Small intestine (tissue), 7 donors: ENCODE data around the gene ACAA2. TPM values are rescaled to one million over a fixed set of nuclear protein-coding genes. Genes with fewer than 3 reads are reported as not detected.
"Not testable (repeated sequence)": the region's sequence is repeated elsewhere in the genome, so short reads cannot be mapped to it uniquely, and the experiment has no call there.

Source experiments
- DNase-seq, 2 donors: peaks; one replicate each; pipeline versions ENCODE4 v3.0.0 to v3.0.0-alpha.2; 2013
- FAIRE-seq: peaks from 2 replicates; lab custom pipeline; 2012; peaks lifted over from hg19 to GRCh38; lab: Jason Lieb, UNC
- H3K27ac ChIP-seq, 3 donors: one replicate each; pipeline ENCODE4 v1.5.1; 2013; ENCODE audit warnings: low read length in 2 of 3, mild to moderate bottlenecking in 2 of 3, control low read depth in 1 of 3, inconsistent platforms in 1 of 3, low read depth in 1 of 3, moderate library complexity in 1 of 3
- H3K27me3 ChIP-seq, 3 donors: one replicate each; pipeline ENCODE4 v1.6.1; 2013; ENCODE audit warnings: low read length in 3 of 3, inconsistent platforms in 1 of 3; ENCODE audit not compliant: control insufficient read depth in 3 of 3, insufficient read depth in 3 of 3
- H3K36me3 ChIP-seq, 3 donors: one replicate each; pipeline ENCODE4 v1.6.1; 2013; ENCODE audit warnings: low read length in 3 of 3, inconsistent platforms in 1 of 3, low read depth in 1 of 3, mild to moderate bottlenecking in 1 of 3, moderate library complexity in 1 of 3; ENCODE audit not compliant: control insufficient read depth in 3 of 3, insufficient read depth in 2 of 3
- H3K4me1 ChIP-seq, 3 donors: one replicate each; pipeline ENCODE4 v1.6.1; 2013; ENCODE audit warnings: low read length in 2 of 3, inconsistent platforms in 1 of 3, low read depth in 1 of 3, mild to moderate bottlenecking in 1 of 3, moderate library complexity in 1 of 3; ENCODE audit not compliant: control insufficient read depth in 3 of 3, insufficient read depth in 2 of 3
- H3K4me3 ChIP-seq, 3 donors: one replicate each; pipeline ENCODE4 v1.5.1; 2013; ENCODE audit warnings: low read length in 3 of 3, control low read depth in 1 of 3, inconsistent platforms in 1 of 3, low read depth in 1 of 3, mild to moderate bottlenecking in 1 of 3, moderate library complexity in 1 of 3
- H3K9me3 ChIP-seq, 2 donors: one replicate each; pipeline ENCODE4 v1.6.1; 2013; ENCODE audit warnings: low read depth in 1 of 2, low read length in 1 of 2; ENCODE audit not compliant: control insufficient read depth in 2 of 2, insufficient read depth in 1 of 2
- WGBS, 3 donors: extraction: QIAGEN DNeasy Blood & Tissue Kit; methylation state at CpG; one replicate each; pipeline ENCODE4 v1.1.7; 2013; 5-methylcytosine and 5-hydroxymethylcytosine counted together
- polyA plus RNA-seq, 4 donors: library from polyadenylated mRNA; stranded (reverse) in 3 of 4; unstranded in 1 of 4; fragments of 200-250 nt in 3 of 4; fragments of 120-200 nt in 1 of 4; gene quantifications; one replicate each; pipeline versions ENCODE4 v1.2.1 to v1.2.3, GENCODE V29; 2013
- donor health status: healthy with polysubstance abuse.
- donor health status: control.
- donor health status: control.
- donor health status: Bipolar disorder and iron deficiency.
- donor health status: healthy.

ACAA2 gene
- polyA plus RNA-seq, 4 donors = 114 to 397 (median 208) TPM

DNA sequence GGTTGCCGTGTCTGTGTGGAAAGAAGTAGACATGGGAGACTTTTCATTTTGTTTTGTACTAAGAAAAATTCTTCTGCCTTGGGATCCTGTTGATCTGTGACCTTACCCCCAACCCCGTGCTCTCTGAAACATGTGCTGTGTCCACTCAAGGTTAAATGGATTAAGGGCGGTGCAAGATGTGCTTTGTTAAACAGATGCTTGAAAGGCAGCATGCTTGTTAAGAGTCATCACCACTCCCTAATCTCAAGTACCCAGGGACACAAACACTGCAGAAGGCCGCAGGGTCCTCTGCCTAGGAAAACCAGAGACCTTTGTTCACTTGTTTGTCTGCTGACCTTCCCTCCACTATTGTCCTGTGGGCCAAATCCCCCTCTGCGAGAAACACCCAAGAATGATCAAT is 12.8 kb downstream of the ACAA2 start:
- not testable (repeated sequence) for FAIRE-seq, H3K4me1 ChIP-seq, H3K9me3 ChIP-seq, H3K4me3 ChIP-seq, H3K27me3 ChIP-seq, DNase-seq, H3K27ac ChIP-seq
- H3K36me3 ChIP-seq = peaks cover 0 to 14% (median 5%) of the 10 kb centered on the region in 3 donors
- WGBS, 3 donors = 99 to 100% (median 99%) methylated on average over 4 to 5 of the region's 5 CpGs

DNA sequence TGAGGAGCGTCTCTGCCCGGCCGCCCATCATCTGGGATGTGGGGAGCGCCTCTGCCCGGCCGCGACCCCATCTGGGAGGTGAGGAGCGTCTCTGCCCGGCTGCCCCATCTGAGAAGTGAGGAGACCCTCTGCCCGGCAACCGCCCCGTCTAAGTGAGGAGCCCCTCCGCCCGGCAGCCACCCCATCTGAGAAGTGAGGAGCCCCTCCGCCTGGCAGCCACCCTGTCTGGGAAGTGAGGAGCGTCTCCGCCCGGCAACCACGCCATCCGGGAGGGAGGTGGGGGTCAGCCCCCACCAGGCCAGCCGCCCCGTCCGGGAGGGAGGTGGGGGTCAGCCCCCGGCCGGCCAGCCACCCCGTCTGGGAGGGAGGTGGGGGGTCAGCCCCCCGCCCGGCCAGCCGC is 13.5 kb downstream of the ACAA2 start:
- H3K27me3 ChIP-seq, FAIRE-seq, H3K4me3 ChIP-seq, DNase-seq, H3K27ac ChIP-seq, H3K9me3 ChIP-seq: not testable (repeated sequence)
- peaks cover 0 to 12% (median 0%) of the 10 kb centered on the region in 3 donors for H3K4me1 ChIP-seq
- 97 to 100% (median 99%) methylated on average over 7 to 21 of the region's 29 CpGs for WGBS, 3 donors
- H3K36me3 ChIP-seq = peaks cover 0 to 14% (median 5%) of the 10 kb centered on the region in 3 donors

DNA sequence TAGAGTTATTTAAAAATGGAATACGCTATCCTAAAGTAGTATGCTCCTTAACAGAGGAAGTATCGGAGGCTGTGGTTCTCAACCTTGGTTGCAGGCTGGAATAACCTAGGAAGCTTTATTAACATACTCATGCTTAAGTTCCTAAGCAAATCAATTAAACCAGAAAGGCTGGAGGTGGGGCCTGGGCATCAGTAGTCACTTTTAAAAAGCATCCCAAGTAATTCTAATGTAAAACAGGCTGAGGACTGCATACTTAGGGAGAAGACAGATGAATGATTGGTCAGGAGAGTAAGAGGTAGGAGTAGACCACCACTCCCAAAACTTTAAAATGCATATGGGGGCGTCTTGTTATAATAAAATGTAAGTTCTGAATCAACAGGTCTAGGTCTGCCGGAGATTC is 15.3 kb downstream of the ACAA2 start:
- H3K4me1 ChIP-seq = peaks cover 0 to 16% (median 0%) of the 10 kb centered on the region in 3 donors
- H3K36me3 ChIP-seq = peaks cover 4 to 12% (median 10%) of the 10 kb centered on the region in 3 donors
- WGBS, 3 donors = 98 to 99% (median 98%) methylated on average over 4 of the region's 4 CpGs
- no peak for DNase-seq
- H3K4me3 ChIP-seq = no peak overlapping the region
- H3K27me3 ChIP-seq = no peaks in the 10 kb centered on the region
- no peak overlapping the region for H3K27ac ChIP-seq
- FAIRE-seq = no peak
- H3K9me3 ChIP-seq = no peaks in the 10 kb centered on the region

DNA sequence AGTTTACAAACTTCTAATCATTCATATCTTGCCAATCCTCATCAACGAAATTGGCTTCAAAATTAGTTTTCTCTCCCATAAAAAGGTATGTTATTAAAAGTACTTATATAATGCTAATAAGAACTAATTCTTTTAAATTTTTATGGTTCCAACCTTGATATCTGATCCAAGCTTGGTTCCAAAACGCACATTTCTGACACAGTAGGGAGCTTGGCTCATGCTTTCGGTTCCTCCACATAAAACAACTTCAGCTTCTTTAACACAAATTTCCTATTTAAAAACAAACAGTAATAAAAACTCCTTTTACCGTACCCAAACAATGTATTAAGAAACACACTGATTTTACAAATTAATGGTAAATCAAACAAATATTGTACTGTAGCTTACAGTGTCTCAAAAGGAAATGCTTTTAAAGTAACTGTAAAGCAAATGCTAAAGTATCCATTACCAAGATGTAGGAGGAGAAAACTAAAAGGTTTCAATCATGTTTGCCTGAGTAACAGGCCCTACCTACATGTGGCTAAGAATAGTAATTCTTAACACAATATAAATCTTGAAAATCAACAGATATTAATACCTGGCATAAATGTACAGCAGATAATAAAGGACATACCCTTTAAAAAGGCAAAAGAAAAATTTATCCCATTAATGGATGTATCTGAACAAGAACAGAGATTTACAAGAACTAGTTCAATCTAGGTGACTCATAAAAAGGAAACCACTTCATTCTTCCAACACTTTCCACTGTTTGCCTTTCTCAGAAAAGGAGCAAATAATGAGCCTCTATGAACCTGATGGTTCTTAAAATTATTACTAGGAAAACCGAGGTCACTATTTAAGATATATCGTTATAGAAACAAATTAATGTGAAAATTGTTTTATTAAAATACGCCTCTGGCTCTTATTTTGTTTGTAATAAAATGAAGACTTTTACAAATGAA is 17.5 kb downstream of the ACAA2 start:
- Histone ChIP-seq H3K4me3 (no peak overlapping the region), H3K4me1 (peaks cover 0 to 11% (median 0%) of the 10 kb centered on the region in 3 donors), H3K36me3 (peaks cover 6 to 12% (median 6%) of the 10 kb centered on the region in 3 donors), H3K27me3 (no peaks in the 10 kb centered on the region), H3K9me3 (no peaks in the 10 kb centered on the region), H3K27ac (no peak overlapping the region)
- no peak for FAIRE-seq
- WGBS, 3 donors = 90 to 93% (median 92%) methylated on average over 7 of the region's 7 CpGs
- DNase-seq = no peak

DNA sequence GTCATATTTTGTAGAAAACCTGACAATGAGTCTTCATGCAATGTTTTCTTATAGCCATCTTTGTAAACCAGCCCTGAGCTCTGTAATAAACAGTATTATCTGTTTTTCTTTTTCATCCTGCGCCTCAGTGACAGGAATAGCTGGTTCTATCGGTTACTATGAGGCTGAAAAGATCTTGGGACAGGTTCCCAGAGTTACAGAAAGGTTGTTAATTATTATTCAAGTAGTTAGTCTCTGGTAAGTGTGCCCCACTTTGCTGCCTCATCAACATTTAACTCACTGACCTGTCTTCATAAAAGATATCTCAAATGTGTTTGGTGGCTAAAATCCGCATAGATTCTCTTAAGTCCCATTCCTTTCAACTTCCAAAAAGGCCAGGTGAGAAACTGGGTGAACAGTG is 18.6 kb downstream of the ACAA2 start:
- Histone ChIP-seq H3K27me3 (no peaks in the 10 kb centered on the region), H3K4me1 (peaks cover 0 to 11% (median 0%) of the 10 kb centered on the region in 3 donors), H3K36me3 (peaks cover 6 to 12% (median 8%) of the 10 kb centered on the region in 3 donors), H3K27ac (peak overlapping the region in 1 of 3 donors; percentile 24), H3K9me3 (no peaks in the 10 kb centered on the region), H3K4me3 (no peak overlapping the region)
- WGBS, 3 donors = 28 to 73% (median 42%) methylated on average over 3 of the region's 3 CpGs
- FAIRE-seq (no peak), DNase-seq (peak in 1 of 2 donors; percentile 55)

DNA sequence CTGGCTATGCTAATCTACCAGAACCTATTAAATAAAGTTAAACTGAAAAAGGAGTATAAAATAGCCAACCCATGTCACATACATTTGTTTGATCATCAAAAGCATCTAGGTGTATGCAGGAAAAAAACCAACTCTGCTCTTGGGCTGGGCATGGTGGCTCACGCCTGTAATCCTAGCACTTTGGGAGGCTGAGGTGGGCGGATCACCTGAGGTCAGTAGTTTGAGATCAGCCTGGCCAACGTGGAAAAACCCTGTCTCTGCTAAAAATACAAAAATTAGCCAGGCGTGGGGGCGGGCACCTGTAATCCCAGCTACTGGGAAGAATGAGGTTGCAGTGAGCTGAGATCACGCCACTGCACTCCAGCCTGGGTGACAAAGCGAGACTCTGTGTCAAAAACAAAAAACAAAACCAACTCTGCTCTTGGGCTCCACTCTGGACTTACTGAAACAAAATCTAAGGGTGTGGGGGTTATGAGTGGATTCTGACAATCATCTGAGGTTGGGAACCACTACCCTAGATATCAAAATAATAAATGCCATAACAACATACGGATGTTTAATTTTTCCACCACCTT is 23.7 kb downstream of the ACAA2 start:
- H3K4me3 ChIP-seq, FAIRE-seq, H3K4me1 ChIP-seq, H3K27ac ChIP-seq, DNase-seq, H3K9me3 ChIP-seq, H3K27me3 ChIP-seq: not testable (repeated sequence)
- H3K36me3 ChIP-seq = peaks cover 6 to 14% (median 8%) of the 10 kb centered on the region in 3 donors
- 89 to 93% (median 90%) methylated on average over 8 of the region's 8 CpGs for WGBS, 3 donors

DNA sequence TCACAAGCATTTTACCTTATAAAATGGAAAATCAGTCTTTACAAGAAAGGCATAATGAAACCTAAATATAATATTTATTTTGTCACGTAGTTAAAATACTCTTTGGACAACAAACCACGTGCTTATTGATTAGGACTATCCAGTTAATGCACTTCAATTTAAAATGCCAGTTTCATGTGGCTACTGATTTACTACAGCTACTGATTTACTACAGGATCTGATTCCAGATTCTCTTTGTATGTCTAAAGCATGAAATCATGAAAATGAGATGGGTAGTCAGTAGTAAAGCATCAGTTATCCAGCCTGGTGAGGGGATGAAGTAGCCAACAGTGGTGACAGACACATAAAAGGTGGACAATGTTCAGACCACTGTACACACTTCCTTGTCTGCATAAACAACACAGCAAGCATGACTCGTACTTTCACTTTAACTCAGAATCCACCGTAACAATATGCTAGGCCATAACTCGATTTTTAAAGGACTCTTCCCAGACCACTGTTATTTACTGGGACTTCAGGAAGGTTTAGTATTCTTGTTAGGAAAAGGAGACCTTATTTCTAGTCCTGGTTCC is 24.9 kb downstream of the ACAA2 start:
- WGBS, 3 donors = 10 to 29% (median 14%) methylated on average over 5 of the region's 5 CpGs
- H3K36me3 ChIP-seq = peaks cover 2 to 13% (median 11%) of the 10 kb centered on the region in 3 donors
- peak overlapping the region; percentile 14 to 82 (median 29) for H3K27ac ChIP-seq
- FAIRE-seq (no peak), DNase-seq (peak; percentile 43 to 54)
- no peaks in the 10 kb centered on the region for H3K9me3 ChIP-seq
- peaks cover 0 to 4% (median 1%) of the 10 kb centered on the region in 3 donors for H3K4me1 ChIP-seq
- H3K4me3 ChIP-seq = no peak overlapping the region
- no peaks in the 10 kb centered on the region for H3K27me3 ChIP-seq

DNA sequence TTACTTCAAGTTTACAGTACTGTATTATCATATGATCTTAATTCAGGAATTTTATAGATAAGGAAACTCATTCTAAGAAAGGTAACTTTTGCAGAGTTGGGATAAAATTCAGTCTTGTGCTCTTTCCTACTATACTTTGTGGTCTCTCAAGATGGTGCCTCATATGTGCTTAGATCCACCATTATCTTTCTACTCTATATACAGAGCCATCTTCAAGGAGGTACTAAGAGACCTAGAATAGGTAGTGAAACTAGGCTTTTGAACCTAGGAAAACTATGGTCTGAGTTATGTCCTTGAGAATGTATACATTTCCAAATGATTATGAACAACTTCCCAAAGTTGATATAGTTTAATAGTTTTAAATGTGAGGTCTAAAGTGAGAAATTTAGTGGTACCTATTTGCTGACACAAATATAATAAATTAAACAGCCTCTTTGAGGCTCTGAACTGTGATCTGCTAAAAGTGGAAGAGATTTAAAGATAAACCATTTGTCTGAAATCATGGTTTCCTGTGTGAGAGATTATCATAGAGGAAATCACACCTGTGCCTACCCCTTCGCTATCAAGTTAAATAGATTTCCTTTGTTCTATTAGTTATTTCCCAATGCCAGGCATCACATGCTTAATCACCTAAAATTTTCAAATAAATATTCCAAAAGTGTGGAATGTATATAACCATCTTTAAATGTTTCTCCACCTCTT is 27.2 kb downstream of the ACAA2 start:
- H3K36me3 ChIP-seq = peaks cover 0 to 18% (median 13%) of the 10 kb centered on the region in 3 donors
- no peaks in the 10 kb centered on the region for H3K9me3 ChIP-seq
- peaks cover 0 to 3% (median 1%) of the 10 kb centered on the region in 3 donors for H3K4me1 ChIP-seq
- DNase-seq = no peak
- no peak for FAIRE-seq
- H3K27ac ChIP-seq = no peak overlapping the region
- no peaks in the 10 kb centered on the region for H3K27me3 ChIP-seq
- H3K4me3 ChIP-seq = no peak overlapping the region
- 63 to 89% (median 75%) methylated on average over 1 of the region's 1 CpG for WGBS, 3 donors
